ENCODE measurements around the gene FIGNL2.

The FIGNL2 gene

DNA sequence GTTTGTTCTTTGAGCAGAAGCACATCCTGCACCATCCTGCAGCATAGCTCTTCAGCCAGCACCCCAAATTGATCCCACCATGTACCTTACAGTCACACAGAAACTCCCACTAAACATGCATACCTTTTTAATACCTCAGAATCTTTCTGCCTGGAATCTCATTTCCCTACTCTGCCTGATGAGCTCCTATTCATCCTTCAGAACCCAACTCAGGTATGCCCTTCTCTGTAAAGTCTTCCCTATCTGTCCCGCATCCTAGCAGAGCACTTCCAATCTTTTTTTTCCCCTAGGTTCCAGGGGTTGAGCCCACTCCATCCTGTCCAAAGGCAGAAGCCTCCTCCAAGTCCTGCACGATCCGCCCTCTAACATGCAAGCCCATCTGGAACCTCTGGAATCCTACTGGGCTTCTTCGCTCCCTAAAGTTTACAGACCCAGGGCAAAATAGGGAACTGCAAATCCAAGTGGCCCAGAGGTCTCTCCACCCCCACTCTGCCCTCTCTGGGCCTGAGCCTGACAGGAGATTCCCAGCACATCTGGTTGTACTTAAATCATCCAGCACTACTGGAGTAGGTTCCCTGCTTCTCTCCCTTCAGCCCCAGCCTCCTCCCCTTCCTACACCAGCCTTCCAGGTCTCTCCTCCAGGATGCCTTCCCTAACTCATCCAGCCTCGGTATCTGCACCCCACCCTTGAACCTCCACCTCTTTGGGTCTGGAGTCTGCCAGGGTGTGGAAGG lies 4.1 kb upstream of the FIGNL2 start:
- no peak for DNase-seq

DNA sequence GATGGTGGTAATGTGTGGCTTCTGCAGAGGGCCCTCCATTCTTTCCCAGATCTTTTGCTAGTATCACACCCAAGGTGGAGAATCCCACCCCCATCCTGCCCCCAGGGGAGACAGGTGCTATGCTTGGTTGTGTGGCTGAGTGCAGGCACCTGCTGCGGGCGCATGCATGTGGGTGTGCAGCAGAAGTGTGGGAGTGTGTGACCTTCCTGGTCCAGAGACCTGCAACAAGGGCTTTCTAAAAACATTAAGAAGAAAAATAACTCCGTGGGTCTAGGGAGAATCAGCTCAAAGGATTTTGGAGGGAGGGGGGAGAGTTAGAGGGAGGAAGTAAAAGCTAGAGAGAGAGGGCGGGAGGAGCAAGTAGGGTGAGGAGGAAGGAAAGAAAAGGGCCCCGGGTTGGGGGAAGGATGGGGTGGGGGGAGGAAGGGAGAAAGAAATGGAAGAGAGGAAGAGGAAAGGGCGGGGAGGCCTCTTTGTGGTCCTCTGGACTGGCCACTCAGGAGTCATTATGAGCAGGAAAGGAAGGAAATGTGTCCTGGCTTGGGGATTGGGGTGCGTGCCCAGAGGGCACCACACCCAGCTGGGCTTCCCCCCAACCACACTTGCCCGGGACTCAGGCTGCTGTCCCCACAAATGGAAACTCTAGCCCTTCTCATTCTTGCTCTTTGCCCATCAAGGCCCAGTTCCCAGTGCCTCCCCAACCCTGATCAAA lies 3.1 kb upstream of the FIGNL2 start:
- DNase-seq: no peak

DNA sequence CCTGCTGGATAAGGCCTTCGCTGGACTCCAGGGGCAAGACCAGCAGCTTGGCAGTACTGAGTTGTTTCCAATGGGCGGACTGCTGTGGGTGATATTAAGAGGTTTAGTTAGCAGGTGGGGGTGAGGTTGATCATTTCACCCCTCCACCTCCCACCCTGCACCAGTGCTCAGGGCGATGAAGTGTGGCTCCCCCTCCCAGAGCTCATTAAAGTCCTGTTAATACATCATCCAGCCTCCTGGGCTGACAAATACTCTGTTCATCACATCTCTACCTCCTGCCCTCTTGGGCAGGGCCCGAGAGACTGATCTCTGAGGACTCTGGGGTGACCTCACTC lies 2.4 kb upstream of the FIGNL2 start:
- DNase-seq: no peak

- DNase-seq: no peak
These were observed 1.8 kb upstream of the FIGNL2 start for GRCh38 chr12:51850081-51850964.

DNA sequence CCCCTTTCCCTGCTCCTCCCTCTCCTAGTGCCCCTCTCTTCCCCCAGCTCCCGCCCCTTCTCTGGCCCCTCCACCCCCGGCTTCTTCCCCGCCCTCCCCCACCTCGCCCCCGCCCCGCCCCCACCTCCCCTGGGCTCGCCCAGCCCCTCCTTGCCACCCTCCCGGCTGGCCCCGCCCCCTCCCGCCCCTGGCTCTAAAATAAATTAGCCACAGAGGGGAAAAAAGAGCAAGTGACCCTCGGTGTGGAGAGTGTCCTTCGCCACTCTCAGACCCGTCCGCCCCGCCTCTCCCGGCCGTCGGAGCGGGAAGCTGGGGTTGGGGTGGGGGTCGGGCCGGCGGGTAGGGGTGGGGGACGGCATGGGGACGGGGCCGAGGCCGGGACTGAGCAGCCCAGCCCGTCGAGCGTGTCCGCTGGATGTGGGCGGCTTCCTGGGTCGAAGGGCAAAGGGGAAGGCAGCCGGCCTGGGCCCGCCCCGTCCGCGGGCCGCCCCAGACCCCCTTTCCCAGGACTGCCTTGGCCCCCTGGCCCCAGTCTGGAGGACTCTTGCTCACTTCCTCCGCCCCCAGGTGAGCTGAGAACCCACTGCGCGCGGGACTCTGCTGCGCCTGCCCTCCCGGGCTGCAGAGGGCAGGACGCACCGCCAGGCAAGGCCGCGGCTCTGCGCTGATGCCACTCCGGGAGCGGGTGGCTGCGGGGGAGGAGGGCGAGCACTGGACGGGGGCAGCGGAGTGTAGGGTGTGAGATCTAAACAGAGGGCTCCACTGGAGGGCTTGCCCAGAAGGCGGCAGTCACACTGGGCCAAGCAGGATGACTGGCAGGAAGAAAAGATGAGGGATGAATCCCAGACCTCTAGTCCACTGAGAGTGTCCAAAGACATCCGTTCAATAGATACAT lies 570 bp upstream of the FIGNL2 start:
- DNase-seq: no peak

GRCh38 chr12:51847643-51848325 lies 734 bp downstream of the FIGNL2 start:
- DNase-seq: no peak

- DNase-seq: no peak
These were observed 1.4 kb downstream of the FIGNL2 start for GRCh38 chr12:51846911-51847642.

GRCh38 chr12:51846271-51846691 lies 2.2 kb downstream of the FIGNL2 start:
- no peak for DNase-seq

- DNase-seq: no peak
These were observed 3.0 kb downstream of the FIGNL2 start for GRCh38 chr12:51845482-51845881.

DNA sequence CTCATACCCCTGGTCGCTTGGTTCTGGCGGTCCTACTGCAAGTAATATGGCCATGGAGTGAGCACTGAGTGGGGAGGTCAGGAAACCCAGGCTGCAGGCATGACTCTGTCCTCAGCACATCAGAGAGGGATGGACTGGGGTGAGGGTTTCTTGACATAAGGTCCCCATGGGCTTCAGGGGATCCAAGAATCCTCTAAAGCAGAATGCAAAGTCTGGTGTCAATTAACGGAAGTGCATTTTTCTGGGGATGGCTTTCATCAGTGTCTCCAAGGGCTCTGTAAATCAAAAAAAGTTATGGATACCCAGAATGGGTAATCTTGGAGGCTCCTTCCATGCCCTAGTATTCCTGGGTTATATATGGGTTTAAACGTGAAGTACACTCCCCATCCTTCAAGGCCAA lies 3.7 kb downstream of the FIGNL2 start:
- no peak for DNase-seq

GRCh38 chr12:51841727-51842126 lies 6.8 kb downstream of the FIGNL2 start:
- no peak for DNase-seq

- no peak for DNase-seq
These were observed 7.6 kb downstream of the FIGNL2 start for GRCh38 chr12:51840966-51841365.

- DNase-seq: no peak
These were observed 9.1 kb downstream of the FIGNL2 start for GRCh38 chr12:51839310-51839947.

DNA sequence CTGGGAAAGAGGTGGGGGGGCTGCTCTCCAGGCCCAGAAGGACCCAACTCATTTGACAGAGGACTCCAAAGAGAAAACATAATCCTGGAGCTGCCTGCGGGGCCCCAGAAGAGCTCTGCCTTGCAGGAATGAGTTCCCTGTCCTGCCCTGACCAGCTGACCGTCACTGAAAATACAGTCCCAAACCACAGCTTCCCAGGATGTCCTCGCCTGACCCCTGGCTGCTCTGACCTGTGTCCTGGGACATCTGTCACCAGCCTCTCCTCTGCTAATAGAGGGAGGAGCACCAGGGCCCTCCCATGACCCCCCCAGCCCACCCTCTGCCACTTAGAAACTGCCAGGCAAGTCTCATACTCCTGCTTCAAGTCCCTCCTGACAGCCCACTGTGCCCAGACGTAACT lies 9.8 kb downstream of the FIGNL2 start:
- no peak for DNase-seq

GRCh38 chr12:51838036-51838435 lies 10.5 kb downstream of the FIGNL2 start:
- DNase-seq: no peak

DNA sequence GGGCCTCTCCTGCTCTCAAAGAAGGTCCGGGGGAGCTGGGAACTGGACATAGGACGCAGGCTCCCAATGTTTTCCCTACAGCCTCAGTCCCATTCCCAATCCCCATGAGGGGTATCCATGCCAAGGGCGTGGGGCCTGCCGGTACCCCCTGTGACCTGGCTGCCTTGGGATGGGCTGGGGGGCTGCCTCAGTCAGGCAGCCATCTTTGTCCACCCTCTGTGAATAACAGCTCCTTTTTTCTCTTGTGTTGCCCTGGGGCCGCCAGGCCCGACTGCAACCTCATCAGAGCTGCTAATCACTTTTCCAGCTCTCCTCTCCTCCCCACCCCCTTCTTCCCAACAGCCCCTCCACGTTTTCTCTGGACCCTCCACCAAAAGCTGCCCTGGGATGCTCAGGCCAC lies 11.2 kb downstream of the FIGNL2 start:
- DNase-seq: no peak

GRCh38 chr12:51836827-51837173 lies 11.7 kb downstream of the FIGNL2 start:
- no peak for DNase-seq

GRCh38 chr12:51836041-51836826 lies 12.3 kb downstream of the FIGNL2 start:
- DNase-seq: no peak

GRCh38 chr12:51834411-51834810 lies 14.1 kb downstream of the FIGNL2 start:
- DNase-seq: no peak
